Measurements from ENCODE around the gene TFEB. TPM values are rescaled to one million over a fixed set of nuclear protein-coding genes. Genes with fewer than 3 reads are reported as not detected.

Gene TFEB
- polyA plus RNA-seq, 1 donor, result 86.0 TPM

- WGBS (ENCODE audit: insufficient coverage, low lambda C conversion rate), result no CpG with 5 or more reads among the region's 9 CpGs
- no peaks in the 10 kb centered on the region for H3K9me3 ChIP-seq (ENCODE audit: control insufficient read depth, low read depth, low read length)
- H3K27ac ChIP-seq (ENCODE audit: low read length), result no peak overlapping the region
- peaks cover 72% of the 10 kb centered on the region for H3K36me3 ChIP-seq (ENCODE audit: control insufficient read depth, insufficient read depth, low read length)
- no peak overlapping the region for H3K4me3 ChIP-seq (ENCODE audit: low read length)
- no peak for DNase-seq
- peaks cover under 1% of the 10 kb centered on the region for H3K4me1 ChIP-seq (ENCODE audit: control insufficient read depth, insufficient read depth, low read length)
- no peaks in the 10 kb centered on the region for H3K27me3 ChIP-seq (ENCODE audit: control insufficient read depth, insufficient read depth, low read length)
These were observed 46.0 kb downstream of the TFEB start for GRCh38 chr6:41689171-41690008.

DNA sequence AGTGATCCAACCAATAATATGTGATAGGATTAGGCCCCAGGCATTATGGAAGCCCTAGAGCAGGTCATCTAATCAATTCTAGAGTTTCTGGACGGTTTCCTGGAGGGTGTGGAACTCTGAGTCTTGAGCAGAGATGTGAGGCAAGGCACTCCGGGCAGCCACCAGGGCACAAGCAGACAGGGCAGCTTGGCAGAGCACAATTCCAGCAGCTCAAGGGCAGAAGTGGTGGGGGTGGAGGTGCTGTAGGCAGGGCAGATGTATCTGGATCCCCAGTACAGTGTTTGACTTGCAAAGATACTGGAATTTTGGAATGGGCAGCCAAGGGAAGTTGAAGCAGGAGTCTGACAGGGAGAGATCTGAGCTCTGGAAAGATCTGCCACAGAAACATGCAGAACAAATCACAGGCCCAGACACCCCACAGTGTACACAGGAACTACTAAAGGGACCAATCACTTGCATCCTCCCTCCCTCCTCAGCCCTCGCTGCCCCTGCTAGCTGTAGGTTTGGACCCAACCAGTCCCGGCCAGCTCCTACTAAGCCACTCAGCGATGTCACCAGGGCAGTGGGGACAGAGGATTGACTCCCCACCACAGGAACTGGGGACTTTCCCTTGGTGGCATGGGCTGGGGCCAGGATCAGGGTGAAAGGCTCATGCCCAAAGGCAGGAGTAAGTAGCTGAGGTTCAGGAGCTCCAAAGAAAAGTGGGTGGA, 47.0 kb downstream of the TFEB start:
- no CpG with 5 or more reads among the region's 5 CpGs for WGBS (ENCODE audit: insufficient coverage, low lambda C conversion rate)
- no peaks in the 10 kb centered on the region for H3K27me3 ChIP-seq (ENCODE audit: control insufficient read depth, insufficient read depth, low read length)
- H3K4me3 ChIP-seq (ENCODE audit: low read length), result no peak overlapping the region
- H3K36me3 ChIP-seq (ENCODE audit: control insufficient read depth, insufficient read depth, low read length), result peaks cover 77% of the 10 kb centered on the region
- no peak overlapping the region for H3K27ac ChIP-seq (ENCODE audit: low read length)
- H3K4me1 ChIP-seq (ENCODE audit: control insufficient read depth, insufficient read depth, low read length), result peaks cover 9% of the 10 kb centered on the region
- H3K9me3 ChIP-seq (ENCODE audit: control insufficient read depth, low read depth, low read length), result no peaks in the 10 kb centered on the region
- DNase-seq, result no peak

DNA sequence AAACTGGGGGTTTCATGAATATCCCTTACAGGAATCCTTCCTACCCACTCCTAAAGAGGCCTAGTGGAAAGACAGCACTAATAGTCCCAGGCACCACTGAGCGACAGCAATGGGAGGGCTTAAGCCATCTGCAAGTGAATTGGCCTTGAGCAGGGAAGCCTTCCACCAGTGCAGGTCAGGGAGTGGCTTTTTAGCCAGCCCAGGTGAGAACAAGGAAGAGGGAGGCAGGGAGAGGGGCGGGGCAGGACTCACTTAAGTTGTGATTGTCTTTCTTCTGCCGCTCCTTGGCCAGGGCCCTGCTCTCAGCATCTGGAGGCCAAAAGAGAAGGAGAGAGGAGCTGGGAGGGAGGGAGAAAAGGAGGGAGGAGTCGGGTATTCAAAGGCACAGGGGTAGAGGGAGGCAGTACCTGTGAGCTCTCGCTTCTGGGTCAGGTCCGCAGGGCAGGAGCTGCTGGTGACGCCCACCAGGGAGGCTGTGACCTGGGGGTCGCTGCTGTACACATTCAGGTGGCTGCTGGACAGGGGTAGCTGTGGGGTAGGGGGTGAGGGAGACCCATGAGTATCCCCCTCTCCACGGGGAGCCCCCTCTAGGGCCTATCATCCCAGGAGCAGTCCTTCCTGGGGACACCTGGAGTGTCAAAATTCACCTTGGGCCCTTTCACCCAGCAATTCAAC, 47.8 kb downstream of the TFEB start:
- H3K27ac ChIP-seq (ENCODE audit: low read length), result no peak overlapping the region

DNA sequence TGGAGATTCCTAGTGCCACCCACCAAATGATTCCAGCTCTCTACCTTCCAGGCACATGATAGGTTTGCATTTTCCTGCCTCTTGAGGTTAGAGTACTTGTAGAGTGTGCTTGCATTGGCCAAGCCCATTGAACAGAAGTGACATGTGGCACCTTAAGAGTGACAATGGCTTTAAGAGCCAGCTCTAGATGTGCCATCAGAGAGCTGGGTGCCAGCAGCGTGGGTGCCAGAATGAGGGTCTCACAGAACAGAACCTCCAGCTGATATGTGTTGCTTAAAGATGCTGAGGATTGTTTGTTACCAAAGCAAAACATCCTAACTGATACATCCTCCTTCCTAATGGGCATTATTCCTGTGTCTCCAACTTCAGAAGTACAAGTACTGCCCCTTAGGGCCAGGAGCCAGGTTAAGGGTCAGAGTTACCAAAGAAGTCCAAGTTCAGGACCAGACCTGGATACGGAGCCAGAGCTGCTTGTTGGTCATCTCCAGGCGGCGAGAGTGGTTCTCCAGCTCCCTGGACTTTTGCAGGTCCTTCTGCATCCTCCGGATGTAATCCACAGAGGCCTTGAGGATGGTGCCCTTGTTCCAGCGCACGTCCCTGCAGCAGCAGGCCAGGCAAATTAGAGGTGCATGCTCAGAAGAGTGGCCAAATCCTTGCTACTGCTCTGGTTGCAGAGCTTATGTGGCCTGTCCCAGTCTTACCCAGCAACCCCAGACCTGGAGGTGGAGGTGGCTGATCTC, 49.6 kb downstream of the TFEB start:
- Histone ChIP-seq H3K4me1 (ENCODE audit: control insufficient read depth, insufficient read depth, low read length) (peaks cover 24% of the 10 kb centered on the region), H3K36me3 (ENCODE audit: control insufficient read depth, insufficient read depth, low read length) (peaks cover 68% of the 10 kb centered on the region), H3K27ac (ENCODE audit: low read length) (no peak overlapping the region), H3K4me3 (ENCODE audit: low read length) (no peak overlapping the region), H3K27me3 (ENCODE audit: control insufficient read depth, insufficient read depth, low read length) (no peaks in the 10 kb centered on the region), H3K9me3 (ENCODE audit: control insufficient read depth, low read depth, low read length) (no peaks in the 10 kb centered on the region)
- no CpG with 5 or more reads among the region's 7 CpGs for WGBS (ENCODE audit: insufficient coverage, low lambda C conversion rate)
- DNase-seq, result no peak

More for the DNA sequence above, 47.8 kb downstream of the TFEB start:
- Histone ChIP-seq H3K4me3 (ENCODE audit: low read length) (no peak overlapping the region), H3K27me3 (ENCODE audit: control insufficient read depth, insufficient read depth, low read length) (no peaks in the 10 kb centered on the region), H3K4me1 (ENCODE audit: control insufficient read depth, insufficient read depth, low read length) (peaks cover 15% of the 10 kb centered on the region), H3K9me3 (ENCODE audit: control insufficient read depth, low read depth, low read length) (no peaks in the 10 kb centered on the region), H3K36me3 (ENCODE audit: control insufficient read depth, insufficient read depth, low read length) (peaks cover 77% of the 10 kb centered on the region)
- DNase-seq, result peak in 1 of 2 donors; percentile 33
- no CpG with 5 or more reads among the region's 9 CpGs for WGBS (ENCODE audit: insufficient coverage, low lambda C conversion rate)

- Histone ChIP-seq H3K4me1 (ENCODE audit: control insufficient read depth, insufficient read depth, low read length) (peaks cover 24% of the 10 kb centered on the region), H3K27me3 (ENCODE audit: control insufficient read depth, insufficient read depth, low read length) (no peaks in the 10 kb centered on the region), H3K4me3 (ENCODE audit: low read length) (no peak overlapping the region), H3K9me3 (ENCODE audit: control insufficient read depth, low read depth, low read length) (no peaks in the 10 kb centered on the region), H3K36me3 (ENCODE audit: control insufficient read depth, insufficient read depth, low read length) (peaks cover 58% of the 10 kb centered on the region), H3K27ac (ENCODE audit: low read length) (no peak overlapping the region)
- no CpG with 5 or more reads among the region's 25 CpGs for WGBS (ENCODE audit: insufficient coverage, low lambda C conversion rate)
- DNase-seq, result peak in 1 of 2 donors; percentile 38
These were observed 50.9 kb downstream of the TFEB start for GRCh38 chr6:41684311-41685180.

DNA sequence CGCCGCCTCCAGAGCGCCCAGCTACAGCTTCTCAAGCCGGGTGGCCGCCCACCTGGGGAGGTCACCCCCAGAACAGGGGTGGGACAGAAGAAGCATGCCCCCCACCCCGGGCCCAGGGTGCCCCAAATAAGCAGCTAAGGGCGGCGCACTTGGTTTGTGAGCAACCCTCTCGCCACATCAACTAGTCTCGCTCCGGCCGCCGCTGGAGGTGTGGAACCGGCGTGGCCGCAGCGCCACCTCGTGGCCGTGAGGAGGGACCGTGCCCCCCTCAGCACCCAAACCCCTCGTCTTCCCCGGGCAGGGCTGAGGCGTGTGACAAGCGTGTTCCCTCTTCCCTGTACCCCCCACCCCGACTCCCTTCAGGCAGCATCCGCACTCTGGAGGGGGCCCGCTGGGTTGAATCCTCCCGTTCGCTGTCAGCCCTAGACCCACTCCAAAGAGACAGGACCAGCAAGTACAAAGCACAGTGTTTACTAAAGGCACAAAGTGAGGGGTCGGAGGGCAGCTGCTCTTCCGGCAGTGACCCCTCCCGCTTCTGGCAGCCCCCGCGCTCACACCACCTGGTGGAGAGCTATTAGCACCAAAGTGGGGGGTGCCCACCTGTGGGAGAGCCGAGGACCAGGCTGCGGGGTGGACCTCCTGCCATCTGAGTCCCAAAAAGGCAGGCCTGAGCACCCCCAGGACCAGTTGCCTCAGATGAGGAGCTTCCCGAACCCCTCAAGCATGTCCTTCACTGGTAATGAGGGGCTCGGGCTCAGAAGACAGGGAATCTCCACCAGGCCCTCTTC, 51.7 kb downstream of the TFEB start:
- Histone ChIP-seq H3K27me3 (ENCODE audit: control insufficient read depth, insufficient read depth, low read length) (no peaks in the 10 kb centered on the region), H3K9me3 (ENCODE audit: control insufficient read depth, low read depth, low read length) (no peaks in the 10 kb centered on the region), H3K4me1 (ENCODE audit: control insufficient read depth, insufficient read depth, low read length) (peaks cover 24% of the 10 kb centered on the region), H3K36me3 (ENCODE audit: control insufficient read depth, insufficient read depth, low read length) (peaks cover 49% of the 10 kb centered on the region), H3K27ac (ENCODE audit: low read length) (peak overlapping the region; percentile 50), H3K4me3 (ENCODE audit: low read length) (peak overlapping the region; percentile 47)
- no CpG with 5 or more reads among the region's 38 CpGs for WGBS (ENCODE audit: insufficient coverage, low lambda C conversion rate)
- DNase-seq, result peak; percentile 76 to 81

DNA sequence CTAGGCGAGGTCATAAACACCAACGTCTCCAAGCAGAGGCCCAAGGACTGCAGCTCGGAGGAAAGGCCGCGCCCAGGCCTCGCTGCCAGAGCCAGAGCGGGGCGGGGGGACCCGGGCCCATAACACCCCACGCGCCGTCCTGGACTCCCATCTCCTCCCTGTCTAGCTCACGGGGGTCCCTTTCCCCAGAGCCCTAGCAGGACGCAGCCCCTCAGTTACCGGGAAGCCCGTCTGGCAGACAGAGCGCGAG, 52.2 kb downstream of the TFEB start:
- Histone ChIP-seq H3K27me3 (ENCODE audit: control insufficient read depth, insufficient read depth, low read length) (no peaks in the 10 kb centered on the region), H3K4me1 (ENCODE audit: control insufficient read depth, insufficient read depth, low read length) (peaks cover 24% of the 10 kb centered on the region), H3K4me3 (ENCODE audit: low read length) (peak overlapping the region; percentile 47), H3K27ac (ENCODE audit: low read length) (peak overlapping the region; percentile 50), H3K36me3 (ENCODE audit: control insufficient read depth, insufficient read depth, low read length) (peaks cover 44% of the 10 kb centered on the region), H3K9me3 (ENCODE audit: control insufficient read depth, low read depth, low read length) (no peaks in the 10 kb centered on the region)
- WGBS (ENCODE audit: insufficient coverage, low lambda C conversion rate), result no CpG with 5 or more reads among the region's 18 CpGs
- peak in 1 of 2 donors; percentile 79 for DNase-seq

GRCh38 chr6:41682497-41683272, 52.7 kb downstream of the TFEB start:
- H3K9me3 ChIP-seq (ENCODE audit: control insufficient read depth, low read depth, low read length), result no peaks in the 10 kb centered on the region
- H3K4me1 ChIP-seq (ENCODE audit: control insufficient read depth, insufficient read depth, low read length), result peaks cover 24% of the 10 kb centered on the region
- H3K27me3 ChIP-seq (ENCODE audit: control insufficient read depth, insufficient read depth, low read length), result no peaks in the 10 kb centered on the region
- peak overlapping the region; percentile 50 for H3K27ac ChIP-seq (ENCODE audit: low read length)
- peak overlapping the region; percentile 47 for H3K4me3 ChIP-seq (ENCODE audit: low read length)
- peak in 1 of 2 donors; percentile 54 for DNase-seq
- H3K36me3 ChIP-seq (ENCODE audit: control insufficient read depth, insufficient read depth, low read length), result peaks cover 39% of the 10 kb centered on the region
- 11% methylated on average over 8 of the region's 31 CpGs for WGBS (ENCODE audit: insufficient coverage, low lambda C conversion rate)

Measured in large intestine (tissue), 3 donors.